HPDE6-E6E7 (cell line): ENCODE results near the gene FDX1.
"Not testable (repeated sequence)": the region's sequence is repeated elsewhere in the genome, so short reads cannot be mapped to it uniquely, and the experiment has no call there.

Experiments used
- DNase-seq: peaks from one replicate; pipeline ENCODE4 v3.0.0; 2011; ENCODE audit warnings: missing footprints; ENCODE audit errors: extremely low spot score

The FDX1 gene

DNA sequence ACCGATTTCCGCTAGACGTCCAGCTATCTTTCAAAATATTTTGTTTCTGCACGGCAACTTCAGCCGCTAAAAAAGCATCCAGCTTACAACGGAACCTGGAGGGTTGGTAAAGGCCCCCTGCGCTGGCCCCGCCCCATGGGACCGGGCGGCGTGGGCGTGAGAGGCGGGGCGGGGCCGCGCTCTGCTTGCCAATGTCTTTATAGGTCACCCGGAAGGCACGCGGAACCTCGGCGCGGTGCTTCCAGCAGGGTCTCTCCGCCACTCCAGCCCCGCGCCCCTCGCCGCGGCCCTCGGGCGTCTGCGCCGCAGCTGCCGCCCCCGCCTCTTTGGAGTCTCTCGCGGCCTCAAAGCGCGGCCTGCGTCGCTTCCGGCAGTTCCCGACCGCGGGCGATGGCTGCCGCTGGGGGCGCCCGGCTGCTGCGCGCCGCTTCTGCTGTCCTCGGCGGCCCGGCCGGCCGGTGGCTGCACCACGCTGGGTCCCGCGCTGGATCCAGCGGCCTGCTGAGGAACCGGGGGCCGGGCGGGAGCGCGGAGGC lies at the start of gene FDX1:
FDX1 (plus strand) TSS at position 218 of the 536 bp plus-strand sequence; CDS start at position 391, 173 bp downstream.
- DNase-seq: peak; percentile 76

DNA sequence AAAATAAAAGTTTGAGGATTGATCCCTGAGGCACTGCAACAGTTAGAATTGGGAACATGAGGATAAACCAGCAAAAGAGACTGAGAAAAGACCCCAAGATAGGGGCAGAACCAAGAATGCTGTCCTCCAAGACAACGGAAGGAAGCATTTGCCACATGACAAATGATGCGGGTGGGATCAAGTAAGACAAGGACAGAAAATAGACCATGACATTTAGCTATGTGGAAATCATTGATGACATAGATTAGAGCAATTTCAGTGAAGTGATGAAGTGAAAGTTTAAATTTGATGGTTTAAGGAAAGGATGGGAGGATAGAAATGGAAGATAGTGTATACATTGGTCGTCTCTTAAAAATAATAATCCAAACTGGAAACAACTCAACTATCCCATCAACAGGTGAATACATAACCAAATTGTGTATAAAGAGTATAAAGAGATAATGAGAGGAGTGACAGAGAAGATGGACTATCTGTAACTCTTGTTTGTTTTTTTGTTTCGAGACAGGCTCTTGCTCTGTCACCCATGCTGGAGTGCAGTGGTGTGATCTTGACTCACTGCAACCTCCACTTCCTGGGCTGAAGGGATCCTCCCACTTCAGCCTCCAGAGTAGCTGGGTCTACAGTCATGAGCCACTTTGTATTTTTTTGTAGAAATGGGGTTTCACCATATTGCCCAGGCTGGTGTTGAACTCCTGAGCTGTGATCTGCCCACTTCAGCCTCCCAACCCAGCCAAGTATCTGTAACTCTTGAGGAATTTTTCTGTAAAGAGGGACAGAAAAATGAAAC lies 48.7 kb upstream of the FDX1 start:
- DNase-seq: no peak

GRCh38 chr11:110388231-110388630 lies 41.5 kb upstream of the FDX1 start:
- not testable (repeated sequence) for DNase-seq

DNA sequence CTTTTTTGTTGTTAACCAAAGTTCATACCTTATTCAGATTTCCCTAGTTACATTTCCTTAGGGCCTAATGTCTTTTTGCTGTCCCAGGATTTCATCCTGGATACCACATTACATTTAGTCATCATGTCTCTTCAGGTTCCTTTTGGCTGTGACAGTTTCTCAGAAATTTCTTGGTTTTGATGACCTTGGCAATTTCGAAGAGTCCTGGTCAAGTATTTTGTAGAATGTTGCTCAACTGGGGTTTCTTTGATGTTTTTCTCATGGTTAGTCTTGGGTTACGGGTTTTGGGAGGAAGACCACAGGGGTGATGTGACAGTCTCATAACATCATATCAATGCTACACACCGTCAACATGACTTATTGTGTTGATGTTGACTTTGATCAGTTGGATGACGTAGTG lies 39.8 kb upstream of the FDX1 start:
- DNase-seq: no peak

DNA sequence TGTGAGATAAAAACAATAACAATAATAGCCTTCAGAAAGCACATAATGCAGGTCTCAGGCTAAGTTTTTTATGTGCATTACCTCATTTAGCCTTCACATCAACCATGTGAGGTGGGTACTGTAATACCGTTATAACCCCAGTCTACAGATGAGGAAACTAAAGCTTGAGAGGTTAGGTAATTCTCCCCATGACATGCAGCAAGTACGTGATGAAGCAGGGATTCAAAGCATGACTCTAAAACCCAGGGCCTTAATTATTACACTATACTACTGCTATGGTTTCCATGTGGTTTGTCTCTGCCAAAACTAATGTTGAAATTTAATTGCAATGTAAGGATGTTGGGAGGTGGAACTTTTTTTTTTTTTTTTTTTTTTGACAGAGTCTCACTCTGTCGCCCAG lies 37.7 kb upstream of the FDX1 start:
- DNase-seq: no peak

- DNase-seq: not testable (repeated sequence)
Observed at GRCh38 chr11:110397668-110398286, 32.0 kb upstream of the FDX1 start.

DNA sequence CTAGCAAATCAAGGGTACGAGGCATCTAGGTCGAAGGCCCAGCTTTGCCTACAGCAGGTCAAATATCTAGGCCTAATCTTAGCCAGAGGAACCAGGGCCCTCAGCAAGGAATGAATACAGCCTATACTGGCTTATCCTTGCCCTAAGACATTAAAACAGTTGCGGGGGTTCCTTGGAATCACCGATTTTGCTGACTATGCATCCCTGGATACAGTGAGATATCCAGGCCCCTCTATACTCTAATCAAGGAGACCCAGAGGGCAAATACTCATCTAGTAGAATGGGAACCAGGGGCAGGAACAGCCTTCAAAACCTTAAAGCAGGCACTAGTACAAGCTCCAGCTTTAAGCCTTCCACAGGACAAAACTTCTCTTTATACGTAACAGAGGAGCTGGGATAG lies 26.2 kb upstream of the FDX1 start:
- DNase-seq: not testable (repeated sequence)

GRCh38 chr11:110405636-110406035 lies 24.1 kb upstream of the FDX1 start:
- not testable (repeated sequence) for DNase-seq

- no peak for DNase-seq
Observed at GRCh38 chr11:110407315-110407714, 22.4 kb upstream of the FDX1 start.

DNA sequence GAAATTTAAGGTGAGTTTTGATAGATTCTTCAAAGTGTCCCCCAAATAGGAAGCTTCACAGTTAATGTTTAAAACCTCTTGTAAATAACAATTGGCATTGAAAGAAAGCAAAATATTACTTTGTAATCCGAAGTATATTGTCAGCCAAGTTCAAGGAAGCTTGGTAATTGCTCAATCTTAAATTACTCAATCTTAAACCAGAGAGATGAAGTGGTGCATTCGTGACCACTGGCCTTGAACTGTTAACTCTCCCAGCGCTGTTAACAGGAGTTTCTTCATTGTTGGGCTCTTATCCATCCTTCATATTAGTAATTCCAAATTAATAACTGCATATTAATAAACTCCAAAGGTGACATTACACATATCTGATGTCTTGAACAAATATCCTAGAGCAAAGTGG lies 20.6 kb upstream of the FDX1 start:
- DNase-seq: no peak

GRCh38 chr11:110410651-110411050 lies 19.1 kb upstream of the FDX1 start:
- no peak for DNase-seq

DNA sequence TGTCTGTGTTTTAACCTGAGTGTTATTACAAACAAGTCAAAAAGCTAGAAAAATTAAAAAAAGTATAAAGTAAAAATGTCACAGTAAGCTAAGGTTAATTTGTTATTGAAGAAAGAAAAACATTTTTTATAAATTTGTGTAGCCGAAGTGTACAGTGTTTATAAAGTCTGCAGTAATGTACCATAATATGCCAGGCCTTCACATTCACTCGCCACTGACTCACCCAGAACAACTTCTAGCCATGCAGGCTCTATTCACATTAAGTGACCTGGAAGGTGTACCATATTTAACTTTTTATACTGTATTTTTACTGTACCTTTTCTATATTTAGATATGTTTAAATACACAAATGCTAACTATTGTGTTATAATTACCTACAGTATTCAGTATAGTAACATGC lies 14.7 kb upstream of the FDX1 start:
- no peak for DNase-seq

DNA sequence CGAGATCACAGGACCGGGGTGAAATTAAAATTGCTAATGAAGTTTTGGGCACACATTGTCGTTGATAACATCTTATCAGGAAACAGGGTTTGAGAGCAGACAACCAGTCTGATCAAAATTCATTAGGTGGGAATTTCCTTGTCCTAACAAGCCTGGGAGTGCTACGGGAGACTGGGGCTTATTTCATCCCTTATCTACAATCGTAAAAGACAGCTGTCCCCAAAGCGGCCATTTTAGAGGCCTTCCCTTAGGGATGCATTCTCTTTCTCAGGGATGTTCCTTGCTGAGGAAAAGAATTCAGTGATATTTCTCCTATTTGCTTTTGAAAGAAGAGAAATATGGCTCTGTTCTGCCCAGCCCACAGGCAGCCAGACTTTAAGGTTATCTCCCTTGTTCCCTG lies 8.1 kb upstream of the FDX1 start:
- DNase-seq: not testable (repeated sequence)

DNA sequence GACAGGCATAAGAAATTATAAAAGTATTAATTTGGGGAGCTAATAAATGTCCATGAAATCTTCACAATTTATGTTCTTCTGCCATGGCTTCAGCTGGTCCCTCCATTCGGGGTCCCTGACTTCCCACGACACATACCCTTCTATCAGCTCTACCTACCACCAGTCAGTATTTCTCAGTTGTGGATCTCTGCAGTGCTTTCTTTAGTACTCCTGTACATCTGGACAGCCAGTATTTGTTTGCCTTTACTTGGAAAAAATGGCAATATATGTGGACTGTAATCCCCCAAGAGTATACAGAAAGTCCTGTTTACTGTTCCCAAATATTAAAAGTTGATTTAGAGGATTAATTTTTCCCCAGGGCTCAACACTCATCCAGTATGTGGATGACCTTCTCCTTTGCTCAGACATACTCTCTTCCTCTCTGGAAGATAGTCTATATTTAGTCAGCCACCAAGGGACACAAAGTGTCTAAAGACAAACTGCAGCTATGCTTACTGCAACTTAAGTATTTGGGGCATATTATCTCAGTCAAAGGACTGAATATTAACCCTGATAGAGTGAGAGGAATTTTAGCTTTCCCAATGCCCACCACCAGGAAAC lies 7.3 kb upstream of the FDX1 start:
- no peak for DNase-seq

GRCh38 chr11:110424775-110425444 lies 4.8 kb upstream of the FDX1 start:
- DNase-seq: no peak

DNA sequence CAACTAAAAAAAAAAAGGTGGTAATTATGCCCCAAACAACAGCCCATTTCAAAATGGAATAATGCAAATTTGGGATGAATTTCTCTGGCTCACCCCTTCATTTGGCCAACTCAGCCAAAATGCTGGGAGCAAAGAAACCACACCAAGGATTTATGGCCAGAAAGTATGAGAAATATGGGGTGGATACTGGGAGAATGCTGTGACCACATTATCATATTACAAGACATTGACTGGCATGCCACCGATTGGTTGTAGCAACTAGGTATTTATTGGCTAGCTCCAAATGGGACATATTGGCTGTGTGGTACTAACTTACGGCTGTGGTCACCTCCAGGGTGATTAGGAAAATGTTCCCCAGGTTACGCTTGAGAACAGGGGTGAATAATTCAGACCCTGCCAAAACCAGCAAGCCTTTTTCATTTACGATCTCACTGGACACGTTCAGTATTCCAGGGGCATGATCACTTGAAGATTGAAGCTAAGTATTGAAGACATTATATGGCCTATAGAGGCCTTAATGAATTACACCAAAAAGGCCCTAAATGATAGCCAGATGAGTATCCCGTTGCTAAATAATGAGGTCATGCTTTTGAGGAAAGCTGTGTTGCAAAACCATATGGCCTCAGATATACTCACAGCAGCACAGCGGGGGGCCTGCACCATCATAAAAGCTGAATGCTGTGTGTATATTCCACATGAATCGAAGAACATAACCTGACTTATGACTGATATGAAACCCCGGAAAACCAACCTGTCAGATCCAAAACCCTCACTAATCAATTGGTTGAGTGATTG lies 3.8 kb upstream of the FDX1 start:
- DNase-seq: no peak

DNA sequence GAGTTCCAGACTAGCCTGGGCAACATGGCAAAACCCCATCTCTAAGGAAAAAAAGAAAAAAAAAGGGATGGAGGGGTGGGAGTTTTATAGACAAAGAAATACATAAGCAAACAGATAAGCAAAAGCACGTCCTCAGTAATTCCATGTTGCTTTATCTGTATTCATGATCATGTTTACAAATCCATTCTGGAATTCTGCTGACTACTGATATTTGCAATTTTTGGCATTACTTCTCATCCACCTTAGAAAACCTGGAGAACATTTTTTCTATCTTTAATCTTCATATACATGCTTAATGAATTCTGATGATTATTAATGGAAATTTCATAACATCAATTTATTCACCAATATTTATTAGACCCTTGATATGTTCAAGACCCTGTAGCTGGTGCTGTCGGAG lies 1.7 kb upstream of the FDX1 start:
- DNase-seq: no peak

GRCh38 chr11:110428956-110429730 lies 605 bp upstream of the FDX1 start:
- no peak for DNase-seq

DNA sequence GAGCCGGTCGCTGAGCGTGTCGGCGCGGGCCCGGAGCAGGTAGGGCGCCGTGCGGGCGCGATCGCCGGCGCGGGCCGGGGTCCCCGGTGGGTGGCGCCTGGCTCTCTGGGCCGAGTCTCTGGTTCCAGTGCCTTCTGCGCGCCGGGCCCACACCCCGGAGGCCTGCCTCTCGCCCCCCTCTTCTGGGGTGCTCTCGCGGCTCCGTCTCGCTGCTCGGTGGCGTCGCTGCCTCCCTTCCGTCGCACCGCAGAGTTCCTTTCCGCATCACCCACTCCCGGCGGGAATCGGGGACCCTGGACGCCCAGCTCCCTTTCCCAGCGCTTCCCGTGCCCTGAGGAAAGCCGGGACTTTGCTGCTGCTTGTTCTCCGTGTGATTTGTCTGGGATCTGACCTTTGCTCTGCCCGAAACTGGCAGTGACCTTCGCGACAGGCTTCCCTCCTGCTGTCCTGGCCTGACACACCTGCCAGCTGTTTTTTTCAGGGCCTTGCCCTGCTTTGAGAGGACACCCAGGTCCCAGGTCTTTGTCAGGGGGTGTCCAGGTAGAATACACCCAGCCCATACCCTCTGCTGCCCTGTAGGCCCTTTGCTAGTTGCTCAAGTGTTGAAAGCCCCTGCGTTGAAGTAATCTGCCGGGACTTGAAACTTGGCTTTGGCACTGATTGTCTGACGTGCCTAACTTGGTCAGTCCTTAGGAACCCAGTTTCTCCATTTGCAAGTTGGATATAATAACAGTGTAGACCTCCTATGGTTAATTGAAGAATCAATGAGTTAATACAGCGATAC lies 711 bp downstream of the FDX1 start:
- peak; percentile 13 for DNase-seq
